Hepatocyte (in vitro differentiated cells): ENCODE measurements around the gene CYP27B1.

Experiments used
- CTCF ChIP-seq: fragments of 200-600 bp; sonication (generic); IDR thresholded peaks from 2 replicates; pipeline ENCODE4 v1.5.1; 2016; ENCODE audit warnings: antibody characterized with exemption, mild to moderate bottlenecking; ENCODE audit not compliant: poor library complexity
- EZH2 ChIP-seq: fragments of 200-600 bp; sonication (generic); IDR thresholded peaks from 2 replicates; pipeline ENCODE4 v1.6.1; 2016; ENCODE audit warnings: antibody characterized with exemption, mild to moderate bottlenecking, borderline replicate concordance

GRCh38 chr12:57745485-57745881 is 21.4 kb downstream of the CYP27B1 start:
- no peak for TF ChIP-seq CTCF
- no peak for TF ChIP-seq EZH2
